ENCODE results near the gene SHMT1. TPM values are rescaled to one million over a fixed set of nuclear protein-coding genes. Genes with fewer than 3 reads are reported as not detected.
"Not testable (repeated sequence)": the region's sequence is repeated elsewhere in the genome, so short reads cannot be mapped to it uniquely, and the experiment has no call there.

Gene SHMT1
- total RNA-seq = 10 to 100 TPM; 11.9 to 15.1 (median 14.4) TPM
- polyA plus RNA-seq = 10 to 100 TPM in 2 of 3 donors, 1 to 10 TPM in 1; 8.3 to 20.8 (median 12.4) TPM
- long read RNA-seq, donor 1, transcript SHMT1-201 (12 exons, 2,464 nt) = minor isoform, 11 of 40 reads
- long read RNA-seq, donor 1, transcript SHMT1-203 (11 exons, 1,656 nt) = major isoform, 14 of 40 reads
- long read RNA-seq, donor 1, partial matches to known transcripts = 5 of 40 reads
- long read RNA-seq, donor 1, other reads (novel, unspliced or antisense) = 10 of 40 reads
- long read RNA-seq, donor 2, transcript SHMT1-201 (12 exons, 2,464 nt) = major isoform, 22 of 52 reads
- long read RNA-seq, donor 2, transcript SHMT1-203 (11 exons, 1,656 nt) = minor isoform, 12 of 52 reads
- long read RNA-seq, donor 2, partial matches to known transcripts = 5 of 52 reads
- long read RNA-seq, donor 2, other reads (novel, unspliced or antisense) = 13 of 52 reads

- peak; percentile 95 to 97 for DNase-seq
- H3K4me1 ChIP-seq = peaks cover 9% of the 10 kb centered on the region
- intact Hi-C loops (cut with DNase I) = no loop called here
- H3K27me3 ChIP-seq (ENCODE audit: insufficient read depth in 3 of 3, low read length in 2 of 3) = no peaks in the 10 kb centered on the region
- WGBS, 3 donors = 0 to 1% (median 0%) methylated on average over 61 to 76 of the region's 76 CpGs
- H3K4me3 ChIP-seq = peak within 1 kb of the TSS; percentile 81
- peaks cover 0 to 19% of the 10 kb centered on the region in 2 donors for H3K36me3 ChIP-seq (ENCODE audit: insufficient read depth in 1 of 2, low read depth in 1 of 2)
- peak within 1 kb of the TSS; percentile 80 for H3K27ac ChIP-seq
- ATAC-seq = peak; percentile 99 to 100 (median 99)
- no peak for TF ChIP-seq CTCF (IDR thresholded peaks at IDR 0.05)
- no peaks in the 10 kb centered on the region for H3K9me3 ChIP-seq
Observed at GRCh38 chr17:18363101-18364049, at the start of gene SHMT1. SHMT1 (minus strand) TSS chr17:18363550; CDS start chr17:18355981, 7,569 bp downstream.

GRCh38 chr17:18412001-18412538 is 48.7 kb upstream of the SHMT1 start:
- H3K4me3 ChIP-seq; H3K9me3 ChIP-seq; intact Hi-C loops (cut with DNase I); H3K27ac ChIP-seq; H3K4me1 ChIP-seq; H3K36me3 ChIP-seq (ENCODE audit: insufficient read depth in 1 of 2, low read depth in 1 of 2); DNase-seq: not testable (repeated sequence)
- ATAC-seq = peak; percentile 54 to 78 (median 72)
- no CpG with 5 or more reads among the region's 32 CpGs for WGBS, 3 donors
- peaks cover 0 to 15% (median 6%) of the 10 kb centered on the region in 3 donors for H3K27me3 ChIP-seq (ENCODE audit: insufficient read depth in 3 of 3, low read length in 2 of 3)

- H3K36me3 ChIP-seq (ENCODE audit: insufficient read depth in 1 of 2, low read depth in 1 of 2); H3K9me3 ChIP-seq; intact Hi-C loops (cut with DNase I); H3K4me1 ChIP-seq; H3K27ac ChIP-seq: not testable (repeated sequence)
- peak in 1 of 2 donors; percentile 46 for DNase-seq
- Histone ChIP-seq H3K4me3 (peak overlapping the region; percentile 42), H3K27me3 (ENCODE audit: insufficient read depth in 3 of 3, low read length in 2 of 3) (peaks cover 0 to 15% (median 6%) of the 10 kb centered on the region in 3 donors)
- WGBS, 3 donors = 0 to 1% (median 1%) methylated on average over 15 to 23 of the region's 25 CpGs
- ATAC-seq = peak; percentile 25 to 72 (median 46)
Observed at GRCh38 chr17:18411377-18411864, 48.1 kb upstream of the SHMT1 start.

GRCh38 chr17:18410736-18411135 is 47.4 kb upstream of the SHMT1 start:
- ATAC-seq; DNase-seq; H3K9me3 ChIP-seq; intact Hi-C loops (cut with DNase I); H3K36me3 ChIP-seq (ENCODE audit: insufficient read depth in 1 of 2, low read depth in 1 of 2); H3K4me3 ChIP-seq; H3K4me1 ChIP-seq; H3K27ac ChIP-seq: not testable (repeated sequence)
- H3K27me3 ChIP-seq (ENCODE audit: insufficient read depth in 3 of 3, low read length in 2 of 3) = peaks cover 0 to 15% (median 6%) of the 10 kb centered on the region in 3 donors
- 15 to 22% (median 17%) methylated on average over 9 to 11 of the region's 11 CpGs for WGBS, 3 donors

GRCh38 chr17:18409321-18409720 is 46.0 kb upstream of the SHMT1 start:
- intact Hi-C loops (cut with DNase I); H3K9me3 ChIP-seq; ATAC-seq; H3K36me3 ChIP-seq (ENCODE audit: insufficient read depth in 1 of 2, low read depth in 1 of 2); H3K4me3 ChIP-seq; DNase-seq; H3K4me1 ChIP-seq; H3K27ac ChIP-seq: not testable (repeated sequence)
- H3K27me3 ChIP-seq (ENCODE audit: insufficient read depth in 3 of 3, low read length in 2 of 3) = peaks cover 0 to 10% (median 6%) of the 10 kb centered on the region in 3 donors
- WGBS, 3 donors = 54 to 57% (median 55%) methylated on average over 6 of the region's 6 CpGs

GRCh38 chr17:18408906-18409305 is 45.6 kb upstream of the SHMT1 start:
- DNase-seq; intact Hi-C loops (cut with DNase I); H3K4me1 ChIP-seq; H3K27me3 ChIP-seq (ENCODE audit: insufficient read depth in 3 of 3, low read length in 2 of 3); H3K36me3 ChIP-seq (ENCODE audit: insufficient read depth in 1 of 2, low read depth in 1 of 2); H3K4me3 ChIP-seq; ATAC-seq; H3K27ac ChIP-seq; H3K9me3 ChIP-seq: not testable (repeated sequence)
- whole genome bisulfite sequencing, 3 donors = 51 to 64% (median 56%) methylated on average over 3 of the region's 3 CpGs

GRCh38 chr17:18403604-18404003 is 40.3 kb upstream of the SHMT1 start:
- DNase-seq; H3K4me1 ChIP-seq; intact Hi-C loops (cut with DNase I); ATAC-seq; H3K27me3 ChIP-seq (ENCODE audit: insufficient read depth in 3 of 3, low read length in 2 of 3); H3K4me3 ChIP-seq; H3K36me3 ChIP-seq (ENCODE audit: insufficient read depth in 1 of 2, low read depth in 1 of 2); H3K9me3 ChIP-seq; H3K27ac ChIP-seq: not testable (repeated sequence)
- 50 to 80% methylated on average over 1 to 3 of the region's 5 CpGs; no CpG with 5 or more reads in 1 of the 3 donors for WGBS, 3 donors

- DNase-seq = peak in 1 of 2 donors; percentile 19
- intact Hi-C loops (cut with DNase I); ATAC-seq; H3K9me3 ChIP-seq; H3K27me3 ChIP-seq (ENCODE audit: insufficient read depth in 3 of 3, low read length in 2 of 3); H3K36me3 ChIP-seq (ENCODE audit: insufficient read depth in 1 of 2, low read depth in 1 of 2); H3K4me1 ChIP-seq; H3K27ac ChIP-seq; H3K4me3 ChIP-seq: not testable (repeated sequence)
- WGBS, 3 donors = 10 to 17% (median 14%) methylated on average over 4 of the region's 5 CpGs
Observed at GRCh38 chr17:18403166-18403565, 39.8 kb upstream of the SHMT1 start.

GRCh38 chr17:18401872-18402590 is 38.7 kb upstream of the SHMT1 start:
- intact Hi-C loops (cut with DNase I); H3K36me3 ChIP-seq (ENCODE audit: insufficient read depth in 1 of 2, low read depth in 1 of 2); DNase-seq; H3K27me3 ChIP-seq (ENCODE audit: insufficient read depth in 3 of 3, low read length in 2 of 3); H3K4me3 ChIP-seq; H3K9me3 ChIP-seq; H3K27ac ChIP-seq; ATAC-seq; H3K4me1 ChIP-seq: not testable (repeated sequence)
- WGBS, 3 donors = 42 to 50% (median 49%) methylated on average over 6 to 7 of the region's 7 CpGs
